SK-N-SH (cell line): ENCODE measurements around the gene TLDC2. TPM values are rescaled to one million over a fixed set of nuclear protein-coding genes. Genes with fewer than 3 reads are reported as not detected.

Experiments
- CTCF ChIA-PET: fragments of 300-600, 350-600 bp; formaldehyde crosslinking; extraction: SDS; loops from one replicate; lab custom pipeline; 2021; lab: Yijun Ruan, JAX
- POLR2A ChIA-PET: fragments of 350-600 bp; sonication (Branson Sonifier 250); formaldehyde crosslinking; extraction: SDS; loops from one replicate; lab custom pipeline; 2020; ENCODE audit warnings: antibody characterized with exemption, inconsistent platforms; lab: Yijun Ruan, JAX
- DNase-seq: peaks from one replicate; pipeline ENCODE4 v3.0.0; 2012
- H2AFZ ChIP-seq: fragments of 200-600 bp; sonication (generic); 2 replicates; pipeline ENCODE4 v1.8.1; 2016; ENCODE audit warnings: antibody characterized with exemption, mild to moderate bottlenecking, low read depth
- H3F3A ChIP-seq: fragments of 200-600 bp; sonication (generic); replicated peaks from 2 replicates; pipeline ENCODE3; 2016; ENCODE audit warnings: antibody characterized with exemption, mild to moderate bottlenecking; ENCODE audit not compliant: insufficient read depth
- H3K27ac ChIP-seq, 2 experiments: fragments of 200-500 bp in 1 of 2; fragments of 200-600 bp in 1 of 2; sonication (Bioruptor generic) in 1 of 2; sonication (generic), shearing (Covaris generic) in 1 of 2; 2 replicates each; pipeline versions ENCODE4 v1.5.1 to v1.6.1; 2014 to 2016; ENCODE audit warnings: low read depth in 2 of 2, inconsistent platforms in 1 of 2, low read length in 1 of 2, mild to moderate bottlenecking in 1 of 2, mixed read lengths in 1 of 2
- H3K27me3 ChIP-seq: fragments of 200-600 bp; sonication (generic), shearing (Covaris generic); 2 replicates; pipeline ENCODE4 v1.6.1; 2016; ENCODE audit warnings: mixed run types; ENCODE audit not compliant: insufficient read depth
- H3K36me3 ChIP-seq, 2 experiments: fragments of 200-500 bp in 1 of 2; fragments of 200-600 bp in 1 of 2; sonication (Bioruptor generic) in 1 of 2; sonication (generic) in 1 of 2; replicated peaks in 1 of 2; 2 replicates each; pipeline versions ENCODE3 to v1.5.1; 2014 to 2016; ENCODE audit warnings: low read length in 1 of 2, mild to moderate bottlenecking in 1 of 2; ENCODE audit not compliant: insufficient read depth in 2 of 2, control insufficient read depth in 1 of 2
- H3K4me1 ChIP-seq, 2 experiments: fragments of 200-500 bp in 1 of 2; fragments of 200-600 bp in 1 of 2; sonication (Bioruptor generic) in 1 of 2; sonication (generic), shearing (Covaris generic) in 1 of 2; 2 replicates each; pipeline versions ENCODE4 v1.5.1 to v1.6.1; 2014 to 2016; ENCODE audit warnings: low read depth in 1 of 2, low read length in 1 of 2, mixed run types in 1 of 2; ENCODE audit not compliant: insufficient read depth in 2 of 2, control insufficient read depth in 1 of 2
- H3K4me2 ChIP-seq: fragments of 200-600 bp; sonication (generic), shearing (Covaris generic); 2 replicates; pipeline ENCODE4 v1.6.1; 2017; ENCODE audit warnings: mixed run types
- H3K4me3 ChIP-seq, 2 experiments: fragments of 200-500 bp in 1 of 2; fragments of 200-600 bp in 1 of 2; sonication (Bioruptor generic) in 1 of 2; sonication (generic), shearing (Covaris generic) in 1 of 2; 2 replicates each; pipeline versions ENCODE4 v1.5.1 to v1.8.1; 2014 to 2016; ENCODE audit warnings: low read depth in 2 of 2, inconsistent platforms in 1 of 2, low read length in 1 of 2, mild to moderate bottlenecking in 1 of 2, mixed read lengths in 1 of 2, moderate library complexity in 1 of 2
- H3K79me2 ChIP-seq: fragments of 200-600 bp; sonication (generic); 2 replicates; pipeline ENCODE4 v1.8.1; 2017; ENCODE audit warnings: mild to moderate bottlenecking; ENCODE audit not compliant: insufficient read depth
- H3K9ac ChIP-seq: fragments of 200-600 bp; sonication (generic); 2 replicates; pipeline ENCODE4 v1.6.1; 2017; ENCODE audit warnings: mixed run types
- H3K9me2 ChIP-seq: fragments of 200-600 bp; sonication (generic); 2 replicates; pipeline ENCODE4 v1.6.1; 2017; ENCODE audit warnings: mixed run types
- H3K9me3 ChIP-seq: fragments of 200-600 bp; sonication (generic); 2 replicates; pipeline ENCODE4 v1.6.1; 2017; ENCODE audit warnings: mixed run types, mild to moderate bottlenecking, moderate library complexity
- H4K20me1 ChIP-seq: fragments of 200-600 bp; sonication (generic); 2 replicates; pipeline ENCODE4 v1.6.1; 2017; ENCODE audit warnings: mild to moderate bottlenecking, mixed run types; ENCODE audit not compliant: insufficient read depth
- CHD2 ChIP-seq: fragments of 150-350 bp; IDR thresholded peaks from 2 replicates; pipeline ENCODE4 v1.6.1; 2018; ENCODE audit warnings: low read length; ENCODE audit not compliant: partially characterized antibody
- ELF1 ChIP-seq: IDR thresholded peaks from 2 replicates; pipeline ENCODE4 v1.4.0; 2012
- EZH2phosphoT487 ChIP-seq: fragments of 200-600 bp; sonication (generic); IDR thresholded peaks from 2 replicates; pipeline ENCODE4 v1.6.1; 2017; ENCODE audit warnings: low read depth, mixed run types, mild to moderate bottlenecking, antibody characterized with exemption, moderate library complexity, borderline replicate concordance
- FOSL2 ChIP-seq: IDR thresholded peaks from 2 replicates; pipeline ENCODE4 v1.4.0; 2012; ENCODE audit warnings: low read depth, mild to moderate bottlenecking, moderate library complexity, borderline replicate concordance
- MEF2A ChIP-seq: IDR thresholded peaks from 2 replicates; pipeline ENCODE4 v1.4.0; 2012; ENCODE audit warnings: low read depth, borderline replicate concordance
- MXI1 ChIP-seq: IDR thresholded peaks from 2 replicates; pipeline ENCODE4 v1.6.1; 2012; ENCODE audit warnings: mild to moderate bottlenecking, low read depth, low read length, improper control_type of control experiment
- NFIC ChIP-seq: IDR thresholded peaks from 2 replicates; pipeline ENCODE4 v1.4.0; 2012; ENCODE audit warnings: borderline replicate concordance
- PBX3 ChIP-seq: IDR thresholded peaks from 2 replicates; pipeline ENCODE4; 2012
- RAD21 ChIP-seq: IDR thresholded peaks from 2 replicates; pipeline ENCODE4 v1.6.1; 2012; ENCODE audit warnings: mild to moderate bottlenecking, low read length
- RCOR1 ChIP-seq: fragments of 150-350 bp; IDR thresholded peaks from 2 replicates; pipeline ENCODE4 v1.6.1; 2017; ENCODE audit warnings: antibody characterized with exemption, low read length
- RFX5 ChIP-seq: IDR thresholded peaks from 2 replicates; pipeline ENCODE4 v1.6.1; 2012; ENCODE audit warnings: mild to moderate bottlenecking, improper control_type of control experiment, low read length
- SIN3A ChIP-seq: IDR thresholded peaks from 2 replicates; pipeline ENCODE4 v1.6.1; 2012; ENCODE audit warnings: low read depth, mild to moderate bottlenecking, low read length, moderate library complexity, borderline replicate concordance
- SMC3 ChIP-seq: IDR thresholded peaks from 2 replicates; pipeline ENCODE4 v1.6.1; 2012; ENCODE audit warnings: low read depth, low read length, improper control_type of control experiment
- TCF12 ChIP-seq: IDR thresholded peaks from 2 replicates; pipeline ENCODE4 v1.4.0; 2012
- YY1 ChIP-seq: IDR thresholded peaks from 2 replicates; pipeline ENCODE4 v1.4.0; 2012; ENCODE audit warnings: low read depth, mild to moderate bottlenecking
- polyA plus RNA-seq, 3 experiments: library from polyadenylated mRNA; depleted of rRNA; stranded (reverse); fragments of >200 nt; gene quantifications; 2 replicates each; pipeline ENCODE4 v1.2.3, GENCODE V29; 2012
- TF ChIP-seq, protein P1 (sequence below): IDR thresholded peaks from 2 replicates; pipeline ENCODE4 v1.6.1; 2012; ENCODE audit warnings: mild to moderate bottlenecking, low read depth, low read length, moderate library complexity
- TF ChIP-seq, protein P2 (sequence below): IDR thresholded peaks from 2 replicates; pipeline ENCODE4 v1.4.0; 2012; ENCODE audit warnings: low read depth, borderline replicate concordance

TLDC2 gene
- polyA plus RNA-seq, 1 of the 3 experiments (the other 2 are of a cell fraction) = 0.02 TPM

DNA sequence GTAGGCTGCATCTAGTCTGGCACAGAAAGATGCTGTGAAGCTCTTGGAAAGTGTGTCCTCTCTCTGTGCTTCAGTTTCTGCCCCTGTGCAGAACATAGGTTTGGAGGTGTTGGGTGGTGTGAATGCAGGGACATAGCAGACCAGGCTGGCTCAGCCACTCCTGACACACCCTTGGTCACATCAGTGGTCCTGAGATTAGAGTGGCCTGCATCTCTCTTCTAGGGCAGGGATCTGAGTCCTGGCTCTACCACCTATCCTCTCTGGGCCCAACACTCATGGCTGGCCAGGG, 10.1 kb upstream of the TLDC2 start:
- H3K4me1 ChIP-seq = peaks cover 9 to 11% of the 10 kb centered on the region in 2 experiments; a peak in 3 of 4 replicates
- TF ChIP-seq NFIC = no peak
- no peak for TF ChIP-seq MEF2A
- no peak for TF ChIP-seq TCF12
- no peak for TF ChIP-seq RCOR1
- TF ChIP-seq, protein P1, sequence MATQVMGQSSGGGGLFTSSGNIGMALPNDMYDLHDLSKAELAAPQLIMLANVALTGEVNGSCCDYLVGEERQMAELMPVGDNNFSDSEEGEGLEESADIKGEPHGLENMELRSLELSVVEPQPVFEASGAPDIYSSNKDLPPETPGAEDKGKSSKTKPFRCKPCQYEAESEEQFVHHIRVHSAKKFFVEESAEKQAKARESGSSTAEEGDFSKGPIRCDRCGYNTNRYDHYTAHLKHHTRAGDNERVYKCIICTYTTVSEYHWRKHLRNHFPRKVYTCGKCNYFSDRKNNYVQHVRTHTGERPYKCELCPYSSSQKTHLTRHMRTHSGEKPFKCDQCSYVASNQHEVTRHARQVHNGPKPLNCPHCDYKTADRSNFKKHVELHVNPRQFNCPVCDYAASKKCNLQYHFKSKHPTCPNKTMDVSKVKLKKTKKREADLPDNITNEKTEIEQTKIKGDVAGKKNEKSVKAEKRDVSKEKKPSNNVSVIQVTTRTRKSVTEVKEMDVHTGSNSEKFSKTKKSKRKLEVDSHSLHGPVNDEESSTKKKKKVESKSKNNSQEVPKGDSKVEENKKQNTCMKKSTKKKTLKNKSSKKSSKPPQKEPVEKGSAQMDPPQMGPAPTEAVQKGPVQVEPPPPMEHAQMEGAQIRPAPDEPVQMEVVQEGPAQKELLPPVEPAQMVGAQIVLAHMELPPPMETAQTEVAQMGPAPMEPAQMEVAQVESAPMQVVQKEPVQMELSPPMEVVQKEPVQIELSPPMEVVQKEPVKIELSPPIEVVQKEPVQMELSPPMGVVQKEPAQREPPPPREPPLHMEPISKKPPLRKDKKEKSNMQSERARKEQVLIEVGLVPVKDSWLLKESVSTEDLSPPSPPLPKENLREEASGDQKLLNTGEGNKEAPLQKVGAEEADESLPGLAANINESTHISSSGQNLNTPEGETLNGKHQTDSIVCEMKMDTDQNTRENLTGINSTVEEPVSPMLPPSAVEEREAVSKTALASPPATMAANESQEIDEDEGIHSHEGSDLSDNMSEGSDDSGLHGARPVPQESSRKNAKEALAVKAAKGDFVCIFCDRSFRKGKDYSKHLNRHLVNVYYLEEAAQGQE = no peak
- no peak for TF ChIP-seq YY1
- TF ChIP-seq PBX3 = no peak
- TF ChIP-seq SMC3 = no peak
- no peak for TF ChIP-seq CHD2
- no peak for TF ChIP-seq SIN3A
- TF ChIP-seq EZH2phosphoT487 = no peak
- TF ChIP-seq RAD21 = no peak
- TF ChIP-seq, protein P2, sequence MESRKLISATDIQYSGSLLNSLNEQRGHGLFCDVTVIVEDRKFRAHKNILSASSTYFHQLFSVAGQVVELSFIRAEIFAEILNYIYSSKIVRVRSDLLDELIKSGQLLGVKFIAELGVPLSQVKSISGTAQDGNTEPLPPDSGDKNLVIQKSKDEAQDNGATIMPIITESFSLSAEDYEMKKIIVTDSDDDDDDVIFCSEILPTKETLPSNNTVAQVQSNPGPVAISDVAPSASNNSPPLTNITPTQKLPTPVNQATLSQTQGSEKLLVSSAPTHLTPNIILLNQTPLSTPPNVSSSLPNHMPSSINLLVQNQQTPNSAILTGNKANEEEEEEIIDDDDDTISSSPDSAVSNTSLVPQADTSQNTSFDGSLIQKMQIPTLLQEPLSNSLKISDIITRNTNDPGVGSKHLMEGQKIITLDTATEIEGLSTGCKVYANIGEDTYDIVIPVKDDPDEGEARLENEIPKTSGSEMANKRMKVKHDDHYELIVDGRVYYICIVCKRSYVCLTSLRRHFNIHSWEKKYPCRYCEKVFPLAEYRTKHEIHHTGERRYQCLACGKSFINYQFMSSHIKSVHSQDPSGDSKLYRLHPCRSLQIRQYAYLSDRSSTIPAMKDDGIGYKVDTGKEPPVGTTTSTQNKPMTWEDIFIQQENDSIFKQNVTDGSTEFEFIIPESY = no peak
- TF ChIP-seq MXI1 = no peak
- no peak for TF ChIP-seq ELF1
- no peak for TF ChIP-seq RFX5
- TF ChIP-seq FOSL2 = no peak
- H3K9ac ChIP-seq = no peak overlapping the region
- POLR2A ChIA-PET = no interaction called here
- H4K20me1 ChIP-seq = peaks cover 10% of the 10 kb centered on the region; the same call in 1 of the 2 replicates
- peaks cover 29% of the 10 kb centered on the region for H3K79me2 ChIP-seq
- no peaks in the 10 kb centered on the region for H3K9me2 ChIP-seq
- no peaks in the 10 kb centered on the region for H3K27me3 ChIP-seq
- H3K9me3 ChIP-seq = no peaks in the 10 kb centered on the region
- DNase-seq = no peak
- CTCF ChIA-PET = interaction anchor here (0.6 to 3.7 kb wide), 4 partner anchors 9 to 92 kb away, joined by 3 to 38 read pairs (median 3); partner anchors contain the start of genes DSN1 and TLDC2
- no peak overlapping the region for H3K4me3 ChIP-seq
- H2AFZ ChIP-seq = no peak overlapping the region
- H3K4me2 ChIP-seq = no peak overlapping the region
- H3K27ac ChIP-seq = no peak overlapping the region
- peaks cover 13% of the 10 kb centered on the region for H3F3A ChIP-seq
- H3K36me3 ChIP-seq = peaks cover 0 to under 1% of the 10 kb centered on the region in 2 experiments
